Measurements from ENCODE around the gene HRH3.

The HRH3 gene

GRCh38 chr20:62215020-62215990 is 4.8 kb downstream of the HRH3 start:
- no peak for DNase-seq (ENCODE audit: low spot score)

GRCh38 chr20:62214067-62214466 is 6.0 kb downstream of the HRH3 start:
- DNase-seq (ENCODE audit: low spot score) = no peak

- DNase-seq (ENCODE audit: low spot score) = no peak
Observed at GRCh38 chr20:62212299-62212698, 7.8 kb downstream of the HRH3 start.

- no peak for DNase-seq (ENCODE audit: low spot score)
Observed at GRCh38 chr20:62211769-62212288, 8.2 kb downstream of the HRH3 start.

- no peak for DNase-seq (ENCODE audit: low spot score)
Observed at GRCh38 chr20:62211216-62211615, 8.9 kb downstream of the HRH3 start.

GRCh38 chr20:62210496-62210855 is 9.6 kb downstream of the HRH3 start:
- no peak for DNase-seq (ENCODE audit: low spot score)

- no peak for DNase-seq (ENCODE audit: low spot score)
Observed at GRCh38 chr20:62209850-62210495, 10.1 kb downstream of the HRH3 start.

- DNase-seq (ENCODE audit: low spot score) = no peak
Observed at GRCh38 chr20:62208795-62209755, 11.0 kb downstream of the HRH3 start.

GRCh38 chr20:62208061-62208794 is 11.8 kb downstream of the HRH3 start:
- DNase-seq (ENCODE audit: low spot score) = no peak

- no peak for DNase-seq (ENCODE audit: low spot score)
Observed at GRCh38 chr20:62206388-62206775, 13.7 kb downstream of the HRH3 start.

GRCh38 chr20:62205618-62206387 is 14.3 kb downstream of the HRH3 start:
- no peak for DNase-seq (ENCODE audit: low spot score)

- no peak for DNase-seq (ENCODE audit: low spot score)
Observed at GRCh38 chr20:62203378-62204030, 16.6 kb downstream of the HRH3 start.

- DNase-seq (ENCODE audit: low spot score) = no peak
Observed at GRCh38 chr20:62202676-62203377, 17.3 kb downstream of the HRH3 start.

- no peak for DNase-seq (ENCODE audit: low spot score)
Observed at GRCh38 chr20:62202083-62202395, 18.0 kb downstream of the HRH3 start.

- DNase-seq (ENCODE audit: low spot score) = no peak
Observed at GRCh38 chr20:62201173-62202082, 18.6 kb downstream of the HRH3 start.

- no peak for DNase-seq (ENCODE audit: low spot score)
Observed at GRCh38 chr20:62200491-62201172, 19.4 kb downstream of the HRH3 start.

GRCh38 chr20:62198931-62199330 is 21.1 kb downstream of the HRH3 start:
- DNase-seq (ENCODE audit: low spot score) = no peak

GRCh38 chr20:62198496-62198895 is 21.6 kb downstream of the HRH3 start:
- DNase-seq (ENCODE audit: low spot score) = no peak
